ENCODE measurements around the gene GRAMD1C.
A peak's percentile ranks its signal among the peaks of the same experiment; 100 is the strongest.
"Not testable (repeated sequence)": the region's sequence is repeated elsewhere in the genome, so short reads cannot be mapped to it uniquely, and the experiment has no call there.

Gene GRAMD1C

DNA sequence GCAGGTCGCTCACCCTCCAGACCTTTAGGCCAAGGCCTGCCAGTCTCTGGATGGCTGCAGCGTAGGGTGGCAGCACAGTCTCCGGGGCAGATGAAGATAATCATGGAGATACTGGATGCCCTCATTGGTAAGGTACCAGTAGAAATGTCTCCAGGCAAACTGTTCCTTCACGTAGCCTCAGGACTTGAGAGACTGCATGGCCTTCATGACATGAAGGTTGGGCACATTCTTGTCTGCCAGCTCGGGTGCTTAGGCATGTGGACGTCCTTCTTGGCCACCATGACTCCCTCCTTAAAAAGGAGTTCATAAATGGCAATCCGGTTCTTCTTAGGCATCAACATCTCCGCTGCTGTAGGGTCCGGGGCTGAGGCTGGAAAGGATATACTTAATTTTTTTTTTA is 11.8 kb downstream of the GRAMD1C start:
- DNase-seq (ENCODE audit: low read depth in 2 of 2): not testable (repeated sequence)

DNA sequence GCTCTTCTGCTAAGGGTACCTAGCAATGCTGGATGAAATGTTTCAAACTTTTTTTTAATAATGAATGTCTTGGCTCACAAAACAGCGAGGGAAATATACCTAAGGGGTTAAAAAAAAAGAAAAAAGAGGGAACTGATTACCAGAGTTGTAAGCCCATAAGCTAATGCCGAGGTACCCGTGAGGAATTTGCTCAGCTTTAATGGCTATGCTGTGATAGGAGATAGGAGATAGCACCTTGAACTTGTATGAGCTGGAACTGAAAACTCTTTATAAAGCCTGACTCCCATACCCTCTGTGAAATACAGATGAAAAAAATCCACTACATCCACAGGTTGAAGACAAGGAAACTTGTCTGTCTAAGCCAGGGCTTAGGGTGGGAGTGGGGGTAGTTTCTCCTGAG is 13.9 kb downstream of the GRAMD1C start:
- DNase-seq (ENCODE audit: low read depth in 2 of 2): no peak

DNA sequence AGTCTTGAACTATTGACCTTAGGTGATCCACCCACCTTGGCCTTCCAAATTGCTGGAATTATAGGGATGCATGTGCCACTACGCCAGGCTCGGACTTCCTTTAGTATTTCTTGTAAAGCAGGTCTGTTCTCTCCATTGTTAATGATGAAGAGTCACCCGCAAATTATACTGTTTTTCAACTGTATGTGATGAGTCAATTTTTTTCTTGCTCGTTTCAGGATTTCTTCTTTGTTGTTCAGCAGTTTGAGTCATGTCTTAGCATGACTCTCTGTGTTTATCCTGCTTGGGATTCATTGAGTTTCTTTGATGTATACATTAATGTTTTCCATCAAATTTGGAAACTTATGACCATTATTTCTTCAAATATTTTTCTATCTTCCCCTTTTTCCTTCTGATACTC is 28.9 kb downstream of the GRAMD1C start:
- peak in 1 of 2 experiments; percentile 1 for DNase-seq (ENCODE audit: low read depth in 2 of 2)

- DNase-seq (ENCODE audit: low read depth in 2 of 2): no peak
Measured at GRCh38 chr3:113873293-113873692, 34.7 kb downstream of the GRAMD1C start.

- no peak for DNase-seq (ENCODE audit: low read depth in 2 of 2)
Measured at GRCh38 chr3:113873814-113874526, 35.4 kb downstream of the GRAMD1C start.

DNA sequence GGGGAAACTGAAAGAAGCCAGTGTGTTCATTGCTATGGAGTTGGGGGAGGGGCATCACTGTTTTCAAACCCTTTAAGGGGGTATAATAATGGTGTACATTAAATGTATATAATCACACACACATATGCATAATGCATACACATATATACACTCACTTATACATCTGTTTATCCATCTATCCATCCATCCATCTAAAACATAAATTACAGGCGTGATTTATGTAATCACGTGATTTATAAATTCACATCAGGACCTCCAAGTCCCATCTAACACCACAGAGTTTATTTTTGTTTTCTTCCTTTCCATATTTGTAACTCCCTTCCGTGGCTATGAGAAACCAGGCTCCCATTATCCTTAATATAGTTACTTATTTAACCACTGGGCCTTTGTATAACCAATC is 39.8 kb downstream of the GRAMD1C start:
- DNase-seq (ENCODE audit: low read depth in 2 of 2): no peak

DNA sequence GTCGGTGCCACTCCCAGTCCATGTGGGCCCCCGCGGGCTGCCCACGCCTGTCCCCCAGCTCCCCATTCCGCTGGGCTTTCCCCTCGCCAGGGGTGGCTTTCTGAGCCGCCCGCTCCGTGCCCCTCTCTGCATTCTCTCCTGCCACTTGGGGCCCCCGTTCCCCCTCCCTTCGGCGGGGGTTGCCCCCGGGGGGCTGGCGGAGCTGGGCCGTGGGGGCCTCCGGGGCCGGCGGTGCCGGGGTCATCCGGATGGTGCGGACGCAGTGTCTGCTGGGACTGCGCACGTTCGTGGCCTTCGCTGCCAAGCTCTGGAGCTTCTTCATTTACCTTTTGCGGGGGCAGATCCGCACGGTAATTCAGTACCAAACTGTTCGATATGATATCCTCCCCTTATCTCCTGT is 46.5 kb downstream of the GRAMD1C start:
- no peak for DNase-seq (ENCODE audit: low read depth in 2 of 2)

DNA sequence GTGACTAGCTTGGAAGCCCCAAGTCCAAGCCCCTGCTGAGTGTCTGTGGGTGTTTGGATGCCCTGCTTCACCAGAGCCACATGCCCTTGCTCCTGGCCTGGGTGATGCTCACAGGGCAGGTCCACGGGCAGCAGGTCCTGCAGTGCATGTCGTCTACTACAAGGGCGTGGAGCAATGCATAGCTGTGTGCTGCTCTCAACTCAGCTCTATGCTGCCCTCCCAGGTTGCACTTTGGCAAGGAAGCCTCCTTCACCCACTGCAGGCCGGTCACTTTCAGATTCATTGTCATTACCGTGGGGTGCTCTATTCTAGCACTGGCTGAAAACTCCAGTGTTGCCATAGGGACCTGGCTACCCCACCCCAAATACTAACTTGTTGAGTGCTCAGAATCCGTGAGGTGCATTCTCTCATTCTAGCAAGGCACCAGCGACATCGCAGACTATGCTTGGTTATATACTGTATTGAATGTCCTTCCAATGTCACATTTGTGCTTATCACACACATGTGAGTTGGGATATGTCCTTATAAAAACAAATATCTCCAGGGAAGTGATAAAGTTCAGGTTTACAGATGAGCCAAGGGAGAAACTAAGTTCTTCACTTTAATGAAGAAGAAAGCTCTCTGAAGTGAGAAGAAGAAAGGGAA is 51.8 kb downstream of the GRAMD1C start:
- DNase-seq (ENCODE audit: low read depth in 2 of 2): no peak

DNA sequence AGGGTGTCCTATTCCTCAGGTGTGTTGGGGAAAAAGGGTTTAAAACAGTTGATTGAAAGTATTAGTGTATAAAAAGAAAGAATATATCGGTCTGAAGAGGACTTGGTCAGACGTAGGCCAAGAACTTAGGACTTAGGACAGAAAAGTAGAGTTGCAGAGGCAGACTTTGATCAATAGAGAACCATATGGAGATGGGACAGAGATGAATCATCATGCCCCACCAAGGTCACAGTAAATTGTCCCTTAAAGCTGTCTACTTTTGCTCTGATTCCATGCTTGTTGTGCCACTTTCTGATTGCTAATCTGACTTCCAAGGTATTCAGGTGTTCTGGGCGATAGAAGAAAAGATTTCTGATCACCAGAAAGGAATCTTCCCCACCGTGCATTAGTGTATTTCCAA is 56.3 kb downstream of the GRAMD1C start:
- no peak for DNase-seq (ENCODE audit: low read depth in 2 of 2)

- no peak for DNase-seq (ENCODE audit: low read depth in 2 of 2)
Measured at GRCh38 chr3:113895964-113896363, 57.4 kb downstream of the GRAMD1C start.

DNA sequence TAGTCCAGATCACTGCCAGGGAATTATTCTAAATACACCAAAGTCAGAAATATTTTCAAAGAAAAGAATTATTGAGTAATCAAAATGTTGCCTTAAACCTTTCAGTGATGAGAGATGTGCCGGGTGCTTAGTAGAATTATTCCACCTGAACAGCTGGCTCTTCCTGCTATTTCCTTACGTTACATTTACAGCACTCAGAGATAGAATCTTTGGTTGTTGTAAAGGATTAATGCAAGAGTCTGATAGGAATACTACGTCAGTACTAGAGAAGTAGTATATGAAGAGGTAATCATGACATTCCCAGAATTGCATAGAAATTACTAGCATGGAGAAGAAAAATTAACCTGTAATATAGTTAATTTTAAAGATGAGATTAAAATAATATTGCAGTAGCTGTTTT is 58.3 kb downstream of the GRAMD1C start:
- no peak for DNase-seq (ENCODE audit: low read depth in 2 of 2)

- DNase-seq (ENCODE audit: low read depth in 2 of 2): no peak
Measured at GRCh38 chr3:113897373-113897777, 58.8 kb downstream of the GRAMD1C start.

DNA sequence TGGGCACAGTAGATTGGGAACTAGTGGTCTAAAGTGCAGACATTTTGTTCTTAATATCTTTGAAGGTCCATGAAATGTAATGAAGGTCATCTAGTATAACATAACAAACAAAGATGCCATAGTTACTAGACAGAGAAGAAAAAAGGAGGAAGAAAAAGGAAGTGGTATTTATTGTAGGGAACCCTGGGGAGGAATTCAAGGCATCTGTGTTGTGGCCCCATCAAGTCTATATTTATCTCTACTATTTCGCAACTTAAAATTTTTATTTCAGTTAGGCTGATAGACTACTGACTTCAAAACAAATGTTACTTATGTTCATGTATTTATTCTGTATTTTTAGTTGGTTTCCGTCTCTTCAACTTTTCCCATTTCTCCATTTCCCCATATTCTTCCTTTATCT is 60.3 kb downstream of the GRAMD1C start:
- peak in 1 of 2 experiments; percentile 12 for DNase-seq (ENCODE audit: low read depth in 2 of 2)

DNA sequence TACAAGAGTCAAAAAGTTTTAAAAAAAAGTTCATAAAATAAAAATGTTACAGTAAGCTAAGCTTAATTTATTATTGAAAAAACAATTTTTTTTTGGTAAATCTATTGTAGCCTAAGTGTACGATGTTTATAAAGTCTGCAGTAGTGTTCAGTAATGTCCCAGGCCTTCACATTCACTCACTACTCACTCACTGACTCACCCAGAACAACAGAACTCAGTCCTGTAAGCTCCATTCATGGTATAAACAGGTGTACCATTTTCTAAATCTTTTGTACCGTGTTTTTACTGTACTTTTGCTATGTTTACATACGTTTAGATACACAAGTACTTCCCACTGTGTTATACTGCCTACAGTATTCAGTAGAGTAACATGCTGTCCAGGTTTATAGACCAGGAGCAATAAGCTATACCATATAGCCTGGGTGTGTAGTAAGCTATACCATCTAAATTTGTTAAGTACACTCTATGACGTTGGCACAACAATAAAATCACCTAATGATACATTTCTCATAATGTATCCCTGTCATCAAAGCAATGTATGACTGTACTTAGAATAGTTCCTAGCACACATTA is 68.1 kb downstream of the GRAMD1C start:
- no peak for DNase-seq (ENCODE audit: low read depth in 2 of 2)

DNA sequence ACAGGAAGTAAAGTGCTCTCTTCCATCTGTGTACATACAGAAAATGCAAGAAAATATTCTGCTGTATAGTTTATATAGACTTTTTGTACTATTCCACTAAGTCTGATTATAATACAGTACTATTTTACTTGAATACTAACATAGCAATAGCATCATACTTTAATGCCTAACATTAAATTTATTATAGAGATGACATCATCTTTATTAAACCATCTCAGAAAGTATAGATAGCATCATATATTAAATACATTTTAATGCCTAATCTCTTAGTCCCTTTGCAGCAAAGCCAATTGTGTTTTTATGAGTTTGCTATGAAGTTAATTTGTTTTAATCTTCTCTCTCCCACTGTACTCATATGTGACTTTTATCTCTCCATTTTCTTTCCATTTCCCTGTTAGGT is 69.5 kb downstream of the GRAMD1C start:
- DNase-seq (ENCODE audit: low read depth in 2 of 2): no peak

GRCh38 chr3:113910966-113911365 is 72.4 kb downstream of the GRAMD1C start:
- peak in 1 of 2 experiments; percentile 20 for DNase-seq (ENCODE audit: low read depth in 2 of 2)

DNA sequence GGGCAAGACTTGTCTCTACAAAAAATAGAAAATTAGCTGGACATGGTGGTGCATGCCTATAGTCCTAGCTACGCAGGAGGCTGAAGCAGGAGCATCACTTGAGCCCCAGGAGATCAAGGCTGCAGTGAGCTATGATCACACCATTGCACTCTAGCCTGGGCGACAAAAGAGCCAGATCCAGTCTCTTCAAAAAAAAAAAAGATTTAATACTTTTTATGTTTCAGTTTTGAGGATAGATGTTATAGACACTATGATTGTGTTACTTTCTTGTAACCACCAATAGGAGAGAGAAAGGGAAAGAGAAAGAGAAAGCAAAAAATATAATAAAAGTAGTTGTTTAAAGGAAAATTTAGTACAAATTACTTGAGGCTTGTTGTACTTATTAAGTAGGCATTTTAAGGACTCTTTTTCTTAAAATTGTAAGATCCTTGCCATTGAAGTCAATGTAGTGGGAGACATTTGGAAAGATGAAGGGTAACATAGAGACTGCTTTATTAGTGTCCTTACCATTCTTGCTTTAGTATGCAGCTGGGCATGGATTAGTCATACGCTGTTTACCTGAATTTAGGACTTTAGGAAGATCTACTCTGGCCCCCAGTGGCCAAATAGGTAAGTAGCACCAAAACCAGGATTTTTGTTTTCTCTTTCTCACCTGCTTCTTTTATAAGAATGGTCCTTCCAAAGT is 74.1 kb downstream of the GRAMD1C start:
- peak in 1 of 2 experiments; percentile 19 for DNase-seq (ENCODE audit: low read depth in 2 of 2)

DNA sequence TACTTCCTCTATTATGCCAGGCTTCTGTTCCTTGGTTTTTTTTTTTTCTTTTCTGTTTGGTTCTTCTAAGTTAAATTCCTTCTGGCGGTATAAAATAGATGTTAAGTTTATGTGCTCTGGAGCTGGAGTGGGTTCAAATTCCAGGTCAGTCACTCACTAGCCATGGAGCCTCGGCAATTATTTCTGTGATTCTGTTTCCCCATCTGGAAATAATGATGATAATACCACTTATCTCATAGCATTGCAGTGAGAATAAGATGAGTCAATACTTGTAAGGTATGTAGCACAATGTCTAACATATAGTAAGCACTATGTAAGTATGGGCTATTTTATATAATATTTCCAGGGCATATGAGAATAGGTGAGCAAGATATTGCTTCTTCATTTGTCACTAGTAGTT is 76.1 kb downstream of the GRAMD1C start:
- DNase-seq (ENCODE audit: low read depth in 2 of 2): peak; percentile 86 to 88

GRCh38 chr3:113927556-113927955 is 89.0 kb downstream of the GRAMD1C start:
- no peak for DNase-seq (ENCODE audit: low read depth in 2 of 2)

GRCh38 chr3:113946831-113947230 is 108.2 kb downstream of the GRAMD1C start:
- no peak for DNase-seq (ENCODE audit: low read depth in 2 of 2)

GRCh38 chr3:113947372-113948014 is 108.9 kb downstream of the GRAMD1C start, which contains the start of gene ZDHHC23:
Gene ZDHHC23, plus strand, starts transcription at chr3:113948013. Its CDS starts 790 bp downstream, at chr3:113948803.
- DNase-seq (ENCODE audit: low read depth in 2 of 2): peak in 1 of 2 experiments; percentile 5

Measured in fibroblast of skin of left biceps (primary cell).